Skeletal muscle tissue (tissue), 4 donors: ENCODE data around the gene ECSCR. TPM values are rescaled to one million over a fixed set of nuclear protein-coding genes. Genes with fewer than 3 reads are reported as not detected.
A peak's percentile ranks its signal among the peaks of the same experiment; 100 is the strongest.

ENCODE experiments used
- H3K27ac ChIP-seq: one replicate; pipeline ENCODE4 v1.7.0; 2013; ENCODE audit warnings: mild to moderate bottlenecking, low read depth, low read length, inconsistent platforms
- H3K27me3 ChIP-seq, 3 donors: one replicate each; pipeline ENCODE4 v1.7.0; 2013; ENCODE audit warnings: low read length in 3 of 3; ENCODE audit not compliant: control insufficient read depth in 3 of 3, insufficient read depth in 3 of 3
- H3K36me3 ChIP-seq, 3 donors: one replicate each; pipeline ENCODE4 v1.7.0; 2013; ENCODE audit warnings: low read length in 3 of 3; ENCODE audit not compliant: control insufficient read depth in 3 of 3, insufficient read depth in 3 of 3
- H3K4me1 ChIP-seq, 3 donors: one replicate each; pipeline ENCODE4 v1.7.0; 2013; ENCODE audit warnings: low read length in 3 of 3, mild to moderate bottlenecking in 3 of 3; ENCODE audit not compliant: control insufficient read depth in 3 of 3, insufficient read depth in 3 of 3
- H3K4me3 ChIP-seq, 3 donors: one replicate each; pipeline ENCODE4 v1.7.0; 2013; ENCODE audit warnings: low read length in 3 of 3
- H3K9ac ChIP-seq, 3 donors: one replicate each; pipeline ENCODE4 v1.7.0; 2013; ENCODE audit warnings: low read length in 3 of 3, mild to moderate bottlenecking in 3 of 3, moderate library complexity in 2 of 3, low read depth in 1 of 3
- H3K9me3 ChIP-seq, 3 donors: one replicate each; pipeline ENCODE4 v1.7.0; 2013; ENCODE audit warnings: low read length in 3 of 3; ENCODE audit not compliant: control insufficient read depth in 3 of 3
- total RNA-seq: library from RNA; depleted of rRNA; stranded (reverse); fragments of >200 nt; gene quantifications from one replicate; pipeline ENCODE4 v1.2.3, GENCODE V29; 2014
- donor health status: Osteomylitis.

Gene ECSCR
- total RNA-seq, 1 donor from 2014 or later = 17.2 TPM

- Histone ChIP-seq H3K27ac (no peak overlapping the region), H3K36me3 (peaks cover 8 to 21% (median 11%) of the 10 kb centered on the region in 3 donors), H3K9ac (no peak overlapping the region)
Measured at GRCh38 chr5:139430015-139430414, 32.5 kb downstream of the ECSCR start.

GRCh38 chr5:139426203-139426885, 36.2 kb downstream of the ECSCR start:
- Histone ChIP-seq H3K27ac (peak overlapping the region; percentile 31), H3K36me3 (peaks cover 3 to 19% (median 17%) of the 10 kb centered on the region in 3 donors)

More at GRCh38 chr5:139430015-139430414, 32.5 kb downstream of the ECSCR start:
- peaks cover 5 to 15% (median 5%) of the 10 kb centered on the region in 3 donors for H3K4me1 ChIP-seq
- H3K27me3 ChIP-seq = no peaks in the 10 kb centered on the region
- H3K9me3 ChIP-seq = no peaks in the 10 kb centered on the region
- no peak overlapping the region for H3K4me3 ChIP-seq

GRCh38 chr5:139425497-139425896, 37.0 kb downstream of the ECSCR start:
- H3K4me3 ChIP-seq = no peak overlapping the region
- no peaks in the 10 kb centered on the region for H3K9me3 ChIP-seq
- H3K27me3 ChIP-seq = no peaks in the 10 kb centered on the region
- H3K4me1 ChIP-seq = peaks cover 5 to 23% (median 12%) of the 10 kb centered on the region in 3 donors
- H3K9ac ChIP-seq = peak overlapping the region in 2 of 3 donors; percentile 7 to 23
- peak overlapping the region; percentile 31 for H3K27ac ChIP-seq
- H3K36me3 ChIP-seq = peaks cover 3 to 20% (median 17%) of the 10 kb centered on the region in 3 donors

More at GRCh38 chr5:139426203-139426885, 36.2 kb downstream of the ECSCR start:
- peak overlapping the region in 1 of 3 donors; percentile 40 for H3K9ac ChIP-seq
- H3K9me3 ChIP-seq = no peaks in the 10 kb centered on the region
- peaks cover 5 to 23% (median 12%) of the 10 kb centered on the region in 3 donors for H3K4me1 ChIP-seq
- H3K4me3 ChIP-seq = no peak overlapping the region
- no peaks in the 10 kb centered on the region for H3K27me3 ChIP-seq

- no peaks in the 10 kb centered on the region for H3K27me3 ChIP-seq
- H3K9me3 ChIP-seq = no peaks in the 10 kb centered on the region
- no peak overlapping the region for H3K27ac ChIP-seq
- peaks cover 28 to 50% (median 36%) of the 10 kb centered on the region in 3 donors for H3K4me1 ChIP-seq
- H3K36me3 ChIP-seq = peaks cover 2 to 17% (median 11%) of the 10 kb centered on the region in 3 donors
- H3K4me3 ChIP-seq = no peak overlapping the region
- H3K9ac ChIP-seq = no peak overlapping the region
Measured at GRCh38 chr5:139422307-139422893, 40.1 kb downstream of the ECSCR start.

GRCh38 chr5:139419226-139420192, 43.0 kb downstream of the ECSCR start:
- Histone ChIP-seq H3K4me1 (peaks cover 53 to 60% (median 54%) of the 10 kb centered on the region in 3 donors), H3K27ac (peak overlapping the region; percentile 87), H3K9ac (peak overlapping the region; percentile 24 to 76 (median 41)), H3K9me3 (no peaks in the 10 kb centered on the region), H3K36me3 (peaks cover 2 to 11% (median 8%) of the 10 kb centered on the region in 3 donors), H3K27me3 (no peaks in the 10 kb centered on the region), H3K4me3 (peak overlapping the region in 1 of 3 donors; percentile 1)

GRCh38 chr5:139418793-139419192, 43.8 kb downstream of the ECSCR start:
- H3K9ac ChIP-seq = peak overlapping the region; percentile 39 to 76 (median 44)
- peak overlapping the region in 1 of 3 donors; percentile 1 for H3K4me3 ChIP-seq
- no peaks in the 10 kb centered on the region for H3K27me3 ChIP-seq
- peaks cover 57 to 67% (median 59%) of the 10 kb centered on the region in 3 donors for H3K4me1 ChIP-seq
- no peaks in the 10 kb centered on the region for H3K9me3 ChIP-seq
- H3K27ac ChIP-seq = peak overlapping the region; percentile 87
- peaks cover 2 to 10% (median 5%) of the 10 kb centered on the region in 3 donors for H3K36me3 ChIP-seq

GRCh38 chr5:139417214-139417613, 45.3 kb downstream of the ECSCR start:
- Histone ChIP-seq H3K4me3 (no peak overlapping the region), H3K27me3 (no peaks in the 10 kb centered on the region), H3K27ac (peak overlapping the region; percentile 87), H3K4me1 (peaks cover 57 to 67% (median 61%) of the 10 kb centered on the region in 3 donors), H3K36me3 (peaks cover 2 to 11% (median 3%) of the 10 kb centered on the region in 3 donors), H3K9ac (peak overlapping the region in 2 of 3 donors; percentile 10 to 43), H3K9me3 (no peaks in the 10 kb centered on the region)

GRCh38 chr5:139416651-139417050, 45.9 kb downstream of the ECSCR start:
- Histone ChIP-seq H3K9me3 (no peaks in the 10 kb centered on the region), H3K36me3 (peaks cover 2 to 11% (median 3%) of the 10 kb centered on the region in 3 donors), H3K4me3 (no peak overlapping the region), H3K4me1 (peaks cover 57 to 67% (median 61%) of the 10 kb centered on the region in 3 donors), H3K9ac (peak overlapping the region in 1 of 3 donors; percentile 10), H3K27ac (peak overlapping the region; percentile 87), H3K27me3 (no peaks in the 10 kb centered on the region)

- Histone ChIP-seq H3K36me3 (peaks cover 1 to 9% (median 2%) of the 10 kb centered on the region in 3 donors), H3K9ac (peak overlapping the region in 1 of 3 donors; percentile 75), H3K27ac (peak overlapping the region; percentile 87), H3K4me3 (no peak overlapping the region), H3K4me1 (peaks cover 61 to 72% (median 66%) of the 10 kb centered on the region in 3 donors), H3K27me3 (no peaks in the 10 kb centered on the region), H3K9me3 (no peaks in the 10 kb centered on the region)
Measured at GRCh38 chr5:139415869-139416268, 46.7 kb downstream of the ECSCR start.
